ENCODE measurements around the gene E2F6. TPM values are rescaled to one million over a fixed set of nuclear protein-coding genes. Genes with fewer than 3 reads are reported as not detected.

Gene E2F6
- total and polyA plus RNA-seq, 10 of the 15 experiments (the other 5 are each of a cell fraction or from before 2014, with no cell fraction given): 4.2 to 15.5 (median 11.3) TPM

DNA sequence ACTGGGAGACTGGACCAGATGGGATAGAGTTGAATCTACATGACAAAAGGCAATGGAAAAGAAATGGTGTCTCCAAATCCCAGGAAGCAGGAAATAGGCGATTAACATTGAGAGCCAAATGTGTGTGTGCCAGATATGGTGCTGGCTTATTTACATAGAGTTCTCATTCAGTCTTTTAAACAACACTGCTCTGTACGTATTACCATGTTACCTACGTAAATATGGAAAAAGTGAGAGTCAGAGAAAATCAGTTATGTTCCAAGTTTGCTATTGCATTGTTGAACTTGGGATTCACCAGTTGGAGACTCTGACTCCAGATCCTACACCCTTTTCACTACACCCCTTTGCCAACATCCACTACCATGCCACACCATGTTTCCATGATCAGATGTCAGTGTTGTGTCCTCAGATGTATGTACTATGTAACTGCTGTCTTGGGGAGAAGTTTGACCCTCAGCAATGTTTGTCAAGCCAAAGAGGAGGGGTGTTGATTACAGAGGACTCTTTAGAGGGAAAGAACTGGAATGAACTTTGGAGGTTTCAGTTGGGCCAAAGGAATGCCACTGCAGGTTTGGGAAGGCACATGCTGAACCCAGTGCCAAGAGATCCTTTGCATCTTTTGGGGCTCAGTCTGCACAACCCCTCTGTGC lies 48.2 kb upstream of the E2F6 start:
- no peak overlapping the region for H3K27ac ChIP-seq (ENCODE audit: control insufficient read depth, insufficient read depth)
- H3K4me2 ChIP-seq (ENCODE audit: control insufficient read depth, insufficient read depth): no peak overlapping the region
- ChIA-PET SMC1A (ENCODE audit: uncharacterized antibody, unreplicated experiment) (no interaction called here), POLR2A (no interaction called here), CTCF (no interaction called here), RAD21 (ENCODE audit: unreplicated experiment) (no interaction called here)
- no peaks in the 10 kb centered on the region for H3K36me3 ChIP-seq (ENCODE audit: control insufficient read depth in 2 of 2, insufficient read depth in 2 of 2, low read length in 1 of 2)
- ATAC-seq (no peak), FAIRE-seq (no peak), DNase-seq (ENCODE audit: low read depth, low spot score) (no peak)
- no peak overlapping the region for H3K4me3 ChIP-seq
- intact Hi-C loops (cut with micrococcal nuclease; ENCODE audit: unreplicated experiment): no loop called here
- no peak overlapping the region for H2AFZ ChIP-seq (ENCODE audit: control insufficient read depth, low read depth, low read length)
- no peaks in the 10 kb centered on the region; a peak in 1 of 4 replicates for H3K27me3 ChIP-seq (replicated peaks in 1 of 2; ENCODE audit: control insufficient read depth in 2 of 2, insufficient read depth in 2 of 2, low read length in 1 of 2)
- H3K4me1 ChIP-seq (ENCODE audit: control insufficient read depth, insufficient read depth, low read length): no peaks in the 10 kb centered on the region
- H3K79me2 ChIP-seq (ENCODE audit: control insufficient read depth, insufficient read depth, low read length): no peaks in the 10 kb centered on the region
- no peaks in the 10 kb centered on the region; the same call in 1 of the 2 replicates for H4K20me1 ChIP-seq (ENCODE audit: control insufficient read depth, insufficient read depth)
- no peaks in the 10 kb centered on the region for H3K9me3 ChIP-seq (replicated peaks; ENCODE audit: control insufficient read depth, insufficient read depth, low read length)
- no peak for TF ChIP-seq NR2C2 (IDR thresholded peaks at IDR 0.05; ENCODE audit: borderline replicate concordance, control insufficient read depth, insufficient read length, low read depth)
- in situ Hi-C loops (cut with MboI): no loop called here
- no TSS peak for BruUV-seq (replicated peaks)
- no peak overlapping the region for H3K9ac ChIP-seq (ENCODE audit: control insufficient read depth, insufficient read depth, low read length)
- WGBS (ENCODE audit: insufficient coverage, insufficient replicate concordance, low lambda C conversion rate, missing lambda C conversion rate): 50% methylated on average over 3 of the region's 3 CpGs

DNA sequence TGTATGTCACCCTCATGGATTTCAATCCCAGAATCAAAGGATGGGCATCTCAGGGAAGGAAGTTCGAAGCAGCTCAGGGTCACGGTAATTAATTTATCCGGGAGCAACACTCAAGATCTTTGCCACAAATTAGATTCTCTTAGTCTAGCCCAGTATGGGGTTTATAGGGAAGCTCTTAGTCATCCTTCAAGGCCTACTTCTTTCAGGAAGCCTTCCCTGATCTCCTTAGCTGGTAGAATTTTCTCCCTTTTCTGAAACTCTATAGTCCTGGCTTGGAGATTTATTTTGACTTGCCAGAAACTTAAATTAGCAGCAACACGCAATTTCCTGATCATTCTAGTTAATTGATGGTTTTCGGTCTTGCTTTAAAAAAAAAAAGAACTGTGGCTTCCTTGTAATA lies 47.4 kb upstream of the E2F6 start:
- H3K4me3 ChIP-seq: no peak overlapping the region
- FAIRE-seq: no peak
- no peak overlapping the region for H2AFZ ChIP-seq (ENCODE audit: control insufficient read depth, low read depth, low read length)
- intact Hi-C loops (cut with micrococcal nuclease; ENCODE audit: unreplicated experiment) (no loop called here), in situ Hi-C loops (cut with MboI) (no loop called here)
- SMC1A ChIA-PET (ENCODE audit: uncharacterized antibody, unreplicated experiment): no interaction called here
- no peak for DNase-seq (ENCODE audit: low read depth, low spot score)
- TF ChIP-seq ZZZ3 (IDR thresholded peaks at IDR 0.05; ENCODE audit: control insufficient read depth, insufficient read length, low read depth) (no peak), ETV6 (conservative IDR thresholded peaks at IDR 0.05 in 1 of 2, IDR thresholded peaks at IDR 0.05 in 1 of 2; ENCODE audit: borderline replicate concordance in 1 of 2, low read depth in 1 of 2) (no peak), BACH1 (IDR thresholded peaks at IDR 0.05; ENCODE audit: borderline replicate concordance) (no peak), STAT1 (conservative IDR thresholded peaks at IDR 0.05) (no peak)
- TF ChIP-seq, protein P1, sequence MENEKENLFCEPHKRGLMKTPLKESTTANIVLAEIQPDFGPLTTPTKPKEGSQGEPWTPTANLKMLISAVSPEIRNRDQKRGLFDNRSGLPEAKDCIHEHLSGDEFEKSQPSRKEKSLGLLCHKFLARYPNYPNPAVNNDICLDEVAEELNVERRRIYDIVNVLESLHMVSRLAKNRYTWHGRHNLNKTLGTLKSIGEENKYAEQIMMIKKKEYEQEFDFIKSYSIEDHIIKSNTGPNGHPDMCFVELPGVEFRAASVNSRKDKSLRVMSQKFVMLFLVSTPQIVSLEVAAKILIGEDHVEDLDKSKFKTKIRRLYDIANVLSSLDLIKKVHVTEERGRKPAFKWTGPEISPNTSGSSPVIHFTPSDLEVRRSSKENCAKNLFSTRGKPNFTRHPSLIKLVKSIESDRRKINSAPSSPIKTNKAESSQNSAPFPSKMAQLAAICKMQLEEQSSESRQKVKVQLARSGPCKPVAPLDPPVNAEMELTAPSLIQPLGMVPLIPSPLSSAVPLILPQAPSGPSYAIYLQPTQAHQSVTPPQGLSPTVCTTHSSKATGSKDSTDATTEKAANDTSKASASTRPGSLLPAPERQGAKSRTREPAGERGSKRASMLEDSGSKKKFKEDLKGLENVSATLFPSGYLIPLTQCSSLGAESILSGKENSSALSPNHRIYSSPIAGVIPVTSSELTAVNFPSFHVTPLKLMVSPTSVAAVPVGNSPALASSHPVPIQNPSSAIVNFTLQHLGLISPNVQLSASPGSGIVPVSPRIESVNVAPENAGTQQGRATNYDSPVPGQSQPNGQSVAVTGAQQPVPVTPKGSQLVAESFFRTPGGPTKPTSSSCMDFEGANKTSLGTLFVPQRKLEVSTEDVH (IDR thresholded peaks at IDR 0.05; ENCODE audit: low read depth, partially characterized antibody): no peak
- POLR2A ChIA-PET: no interaction called here
- H3K4me2 ChIP-seq (ENCODE audit: control insufficient read depth, insufficient read depth): no peak overlapping the region
- H4K20me1 ChIP-seq (ENCODE audit: control insufficient read depth, insufficient read depth): no peaks in the 10 kb centered on the region; the same call in 1 of the 2 replicates
- RAD21 ChIA-PET (ENCODE audit: unreplicated experiment): no interaction called here
- no peaks in the 10 kb centered on the region for H3K4me1 ChIP-seq (ENCODE audit: control insufficient read depth, insufficient read depth, low read length)
- H3K27me3 ChIP-seq (replicated peaks in 1 of 2; ENCODE audit: control insufficient read depth in 2 of 2, insufficient read depth in 2 of 2, low read length in 1 of 2): no peaks in the 10 kb centered on the region; a peak in 1 of 4 replicates
- no peaks in the 10 kb centered on the region for H3K79me2 ChIP-seq (ENCODE audit: control insufficient read depth, insufficient read depth, low read length)
- no peak overlapping the region for H3K27ac ChIP-seq (ENCODE audit: control insufficient read depth, insufficient read depth)
- CTCF ChIA-PET: interaction anchor here (1.0 to 1.2 kb wide), 2 partner anchors 16 to 69 kb away, joined by 3 to 4 read pairs; no protein-coding TSS in a partner anchor
- BruUV-seq (replicated peaks): no TSS peak
- 66% methylated on average over 5 of the region's 5 CpGs for WGBS (ENCODE audit: insufficient coverage, insufficient replicate concordance, low lambda C conversion rate, missing lambda C conversion rate)
- no peaks in the 10 kb centered on the region for H3K9me3 ChIP-seq (replicated peaks; ENCODE audit: control insufficient read depth, insufficient read depth, low read length)
- no peak overlapping the region for H3K9ac ChIP-seq (ENCODE audit: control insufficient read depth, insufficient read depth, low read length)
- H3K36me3 ChIP-seq (ENCODE audit: control insufficient read depth in 2 of 2, insufficient read depth in 2 of 2, low read length in 1 of 2): no peaks in the 10 kb centered on the region
- no peak for ATAC-seq
